ENCODE results near the gene STXBP6. TPM values are rescaled to one million over a fixed set of nuclear protein-coding genes. Genes with fewer than 3 reads are reported as not detected.

STXBP6 gene
- total and polyA plus RNA-seq, 2 of the 13 experiments (the other 11 are each of a cell fraction or from before 2014, with no cell fraction given): 35.3 to 42.8 TPM

- TF ChIP-seq ZNF574 (CRISPR knock-in tag; IDR thresholded peaks at IDR 0.05) (peak; percentile 53; the same call in 1 of the 2 replicates), FOXO1 (CRISPR knock-in tag; IDR thresholded peaks at IDR 0.05) (peak; percentile 73), HBP1 (CRISPR knock-in tag; IDR thresholded peaks at IDR 0.05; ENCODE audit: low read depth) (0 out of 2 replicates have a peak, but pooled peaks have one; percentile 76), ISL2 (CRISPR knock-in tag; IDR thresholded peaks at IDR 0.05) (peak; percentile 80), ZNF431 (CRISPR knock-in tag; IDR thresholded peaks at IDR 0.05; ENCODE audit: borderline replicate concordance, low read depth) (no peak), SIX4 (CRISPR knock-in tag; IDR thresholded peaks at IDR 0.05) (0 out of 2 replicates have a peak, but pooled peaks have one; percentile 38), ZBTB25 (CRISPR knock-in tag; IDR thresholded peaks at IDR 0.05) (peak; percentile 81; the same call in 1 of the 2 replicates), ZNF597 (CRISPR knock-in tag; IDR thresholded peaks at IDR 0.05) (no peak), ELF3 (CRISPR knock-in tag; IDR thresholded peaks at IDR 0.05) (peak; percentile 91), KDM4B (CRISPR knock-in tag; IDR thresholded peaks at IDR 0.05) (peak; percentile 69; the same call in 1 of the 2 replicates), ZNF3 (CRISPR knock-in tag; IDR thresholded peaks at IDR 0.05) (no peak), CEBPG (CRISPR knock-in tag; IDR thresholded peaks at IDR 0.05) (peak; percentile 61), ZBTB3 (CRISPR knock-in tag; IDR thresholded peaks at IDR 0.05; ENCODE audit: borderline replicate concordance, low read depth) (no peak), THRA (CRISPR knock-in tag; IDR thresholded peaks at IDR 0.05; ENCODE audit: borderline replicate concordance) (peak; percentile 86), ZSCAN30 (CRISPR knock-in tag; IDR thresholded peaks at IDR 0.05) (0 out of 2 replicates have a peak, but pooled peaks have one; percentile 61), SOX5 (CRISPR knock-in tag; IDR thresholded peaks at IDR 0.05; ENCODE audit: borderline replicate concordance) (peak; percentile 63; the same call in 1 of the 2 replicates), ZNF792 (CRISPR knock-in tag; IDR thresholded peaks at IDR 0.05) (0 out of 2 replicates have a peak, but pooled peaks have one; percentile 25), ZNF710 (CRISPR knock-in tag; IDR thresholded peaks at IDR 0.05; ENCODE audit: borderline replicate concordance) (peak; percentile 35; the same call in 1 of the 2 replicates)
Measured at GRCh38 chr14:24806061-24806678, 243.8 kb downstream of the STXBP6 start (continued).

Measured in HepG2 (cell line).